Peyer's patch (tissue), 4 donors: ENCODE data around the gene CFAP61. TPM values are rescaled to one million over a fixed set of nuclear protein-coding genes. Genes with fewer than 3 reads are reported as not detected.

Experiments used
- DNase-seq, 3 donors: peaks; one replicate each; pipeline ENCODE4 v3.0.0-alpha.2; 2017 to 2019
- H3K27ac ChIP-seq, 4 donors: fragments of 200-600 bp; sonication (generic); one replicate each; pipeline ENCODE4 v1.5.1; 2016 to 2019
- H3K27me3 ChIP-seq, 2 donors: fragments of 200-600 bp; sonication (generic); one replicate each; pipeline ENCODE4 v1.5.1; 2019
- H3K36me3 ChIP-seq, 3 donors: fragments of 200-600 bp; sonication (generic); one replicate each; pipeline ENCODE4 v1.5.1; 2016 to 2019
- H3K4me1 ChIP-seq, 4 donors: fragments of 200-600 bp; sonication (generic); one replicate each; pipeline ENCODE4 v1.5.1; 2016 to 2019
- H3K4me3 ChIP-seq, 4 donors: fragments of 200-600 bp; sonication (generic); 1 replicate in 3 of 4; 2 replicates in 1 of 4; pipeline ENCODE4 v1.5.1; 2016 to 2019; ENCODE audit warnings: mild to moderate bottlenecking in 1 of 4
- H3K9me3 ChIP-seq, 4 donors: fragments of 200-600 bp; sonication (generic); one replicate each; pipeline ENCODE4 v1.5.1; 2016 to 2019; ENCODE audit warnings: mild to moderate bottlenecking in 1 of 4
- CTCF ChIP-seq, 6 experiments: fragments of 450-650 bp in 4 of 6; fragments of 200-600 bp in 2 of 6; sonication (generic) in 1 of 6; IDR thresholded peaks; one replicate each; pipeline ENCODE4 v1.5.1; 2017 to 2019; ENCODE audit warnings: antibody characterized with exemption in 6 of 6, mild to moderate bottlenecking in 3 of 6, moderate library complexity in 1 of 6
- POLR2A ChIP-seq, 2 donors: fragments of 450-650 bp; IDR thresholded peaks; one replicate each; pipeline ENCODE4 v1.5.1; 2017; ENCODE audit warnings: antibody characterized with exemption in 2 of 2, mild to moderate bottlenecking in 2 of 2, moderate library complexity in 2 of 2
- total RNA-seq, 4 donors: library from RNA; depleted of rRNA; stranded (reverse); fragments of >200 nt; gene quantifications; one replicate each; pipeline ENCODE4 v1.1.0, GENCODE V29; 2016

The CFAP61 gene
- total RNA-seq, 4 donors from 2014 or later = not detected

- Histone ChIP-seq H3K9me3 (no peaks in the 10 kb centered on the region), H3K27ac (no peak overlapping the region), H3K4me1 (no peaks in the 10 kb centered on the region), H3K27me3 (no peaks in the 10 kb centered on the region), H3K4me3 (no peak overlapping the region), H3K36me3 (no peaks in the 10 kb centered on the region)
- no peak for DNase-seq
- TF ChIP-seq CTCF (IDR thresholded peaks at IDR 0.05) (no peak), POLR2A (IDR thresholded peaks at IDR 0.05) (no peak)
Observed at GRCh38 chr20:20220134-20220533, 167.8 kb downstream of the CFAP61 start.

- Histone ChIP-seq H3K4me1 (no peaks in the 10 kb centered on the region), H3K9me3 (no peaks in the 10 kb centered on the region), H3K27ac (no peak overlapping the region), H3K27me3 (no peaks in the 10 kb centered on the region), H3K36me3 (no peaks in the 10 kb centered on the region), H3K4me3 (no peak overlapping the region)
- DNase-seq = no peak
- no peak for TF ChIP-seq POLR2A (IDR thresholded peaks at IDR 0.05)
- TF ChIP-seq CTCF (IDR thresholded peaks at IDR 0.05) = no peak
Observed at GRCh38 chr20:20223981-20224380, 171.6 kb downstream of the CFAP61 start.

GRCh38 chr20:20224806-20225205, 172.5 kb downstream of the CFAP61 start:
- Histone ChIP-seq H3K9me3 (no peaks in the 10 kb centered on the region), H3K4me3 (no peak overlapping the region), H3K27me3 (no peaks in the 10 kb centered on the region), H3K27ac (no peak overlapping the region), H3K4me1 (no peaks in the 10 kb centered on the region), H3K36me3 (no peaks in the 10 kb centered on the region)
- DNase-seq = no peak
- TF ChIP-seq CTCF (IDR thresholded peaks at IDR 0.05) (no peak), POLR2A (IDR thresholded peaks at IDR 0.05) (no peak)

GRCh38 chr20:20225325-20226043, 173.2 kb downstream of the CFAP61 start:
- TF ChIP-seq CTCF (IDR thresholded peaks at IDR 0.05) = no peak
- no peak for TF ChIP-seq POLR2A (IDR thresholded peaks at IDR 0.05)
- Histone ChIP-seq H3K4me3 (no peak overlapping the region), H3K36me3 (no peaks in the 10 kb centered on the region), H3K27me3 (no peaks in the 10 kb centered on the region), H3K27ac (no peak overlapping the region), H3K9me3 (no peaks in the 10 kb centered on the region), H3K4me1 (no peaks in the 10 kb centered on the region)
- no peak for DNase-seq

- Histone ChIP-seq H3K4me3 (no peak overlapping the region), H3K27ac (no peak overlapping the region), H3K27me3 (no peaks in the 10 kb centered on the region), H3K9me3 (no peaks in the 10 kb centered on the region), H3K36me3 (no peaks in the 10 kb centered on the region), H3K4me1 (no peaks in the 10 kb centered on the region)
- TF ChIP-seq POLR2A (IDR thresholded peaks at IDR 0.05) = no peak
- no peak for TF ChIP-seq CTCF (IDR thresholded peaks at IDR 0.05)
- no peak for DNase-seq
Observed at GRCh38 chr20:20226554-20226953, 174.2 kb downstream of the CFAP61 start.
